DND-41 (cell line): Measurements from ENCODE around the gene SUMF2.

Experiments
- EZH2 ChIP-seq: IDR thresholded peaks from 3 replicates; pipeline ENCODE4 v1.6.1; 2012; ENCODE audit warnings: borderline replicate concordance, low read depth, mild to moderate bottlenecking, moderate library complexity, low read length, inconsistent platforms; ENCODE audit not compliant: severe bottlenecking
- TF ChIP-seq, protein P1 (sequence below): IDR thresholded peaks from 2 replicates; pipeline ENCODE4 v1.5.1; 2012; ENCODE audit warnings: borderline replicate concordance, low read length, moderate library complexity, mild to moderate bottlenecking; ENCODE audit not compliant: poor library complexity, severe bottlenecking; ENCODE audit errors: extremely low read depth

DNA sequence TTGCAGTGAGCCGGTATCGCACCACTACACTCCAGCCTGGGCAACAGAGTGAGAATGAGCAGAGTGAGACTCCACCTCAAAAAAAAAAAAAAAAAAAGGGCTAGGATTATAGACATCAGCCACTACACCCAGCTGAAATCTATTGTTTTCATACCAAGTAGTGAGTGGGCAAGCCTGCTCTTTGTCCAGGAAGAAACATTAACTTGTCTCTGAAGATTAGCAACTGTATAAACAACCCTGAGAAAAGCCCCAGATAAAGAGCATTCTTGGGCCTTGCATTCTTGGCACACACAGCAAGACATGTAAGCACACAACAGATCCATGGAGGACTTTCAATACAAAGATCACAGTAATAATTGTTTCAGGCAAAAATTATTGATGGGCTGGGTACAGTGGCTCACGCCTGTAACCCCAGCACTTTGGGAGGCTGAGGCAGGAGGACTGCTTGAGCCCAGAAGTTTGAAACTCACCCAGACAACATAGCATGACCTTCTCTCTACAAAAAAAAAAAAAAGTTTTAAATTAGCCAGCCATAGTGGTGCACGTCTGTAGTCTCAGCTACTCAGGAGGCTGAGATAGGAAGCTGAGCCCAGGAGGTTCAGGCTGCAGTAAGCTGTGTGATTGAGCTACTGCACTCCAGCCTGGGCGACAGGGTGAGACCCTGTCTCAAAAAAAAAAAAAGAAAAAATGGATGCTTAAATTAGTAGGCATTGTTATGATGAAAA, 17.2 kb upstream of the SUMF2 start:
- TF ChIP-seq, protein P1, sequence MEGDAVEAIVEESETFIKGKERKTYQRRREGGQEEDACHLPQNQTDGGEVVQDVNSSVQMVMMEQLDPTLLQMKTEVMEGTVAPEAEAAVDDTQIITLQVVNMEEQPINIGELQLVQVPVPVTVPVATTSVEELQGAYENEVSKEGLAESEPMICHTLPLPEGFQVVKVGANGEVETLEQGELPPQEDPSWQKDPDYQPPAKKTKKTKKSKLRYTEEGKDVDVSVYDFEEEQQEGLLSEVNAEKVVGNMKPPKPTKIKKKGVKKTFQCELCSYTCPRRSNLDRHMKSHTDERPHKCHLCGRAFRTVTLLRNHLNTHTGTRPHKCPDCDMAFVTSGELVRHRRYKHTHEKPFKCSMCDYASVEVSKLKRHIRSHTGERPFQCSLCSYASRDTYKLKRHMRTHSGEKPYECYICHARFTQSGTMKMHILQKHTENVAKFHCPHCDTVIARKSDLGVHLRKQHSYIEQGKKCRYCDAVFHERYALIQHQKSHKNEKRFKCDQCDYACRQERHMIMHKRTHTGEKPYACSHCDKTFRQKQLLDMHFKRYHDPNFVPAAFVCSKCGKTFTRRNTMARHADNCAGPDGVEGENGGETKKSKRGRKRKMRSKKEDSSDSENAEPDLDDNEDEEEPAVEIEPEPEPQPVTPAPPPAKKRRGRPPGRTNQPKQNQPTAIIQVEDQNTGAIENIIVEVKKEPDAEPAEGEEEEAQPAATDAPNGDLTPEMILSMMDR, result no peak
- no peak for TF ChIP-seq EZH2
